VCaP (cell line): ENCODE results near the gene DAND5.
A peak's percentile ranks its signal among the peaks of the same experiment; 100 is the strongest.

ENCODE experiments used
- H3K27ac ChIP-seq: fragments of 450-650 bp; 2 replicates; pipeline ENCODE4 v1.5.1; 2017
- TF ChIP-seq, protein P1 (sequence below): fragments of 450-650 bp; conservative IDR thresholded peaks from 2 replicates; pipeline ENCODE4 v1.5.1; 2017; ENCODE audit warnings: mild to moderate bottlenecking, moderate library complexity

DAND5 gene

DNA sequence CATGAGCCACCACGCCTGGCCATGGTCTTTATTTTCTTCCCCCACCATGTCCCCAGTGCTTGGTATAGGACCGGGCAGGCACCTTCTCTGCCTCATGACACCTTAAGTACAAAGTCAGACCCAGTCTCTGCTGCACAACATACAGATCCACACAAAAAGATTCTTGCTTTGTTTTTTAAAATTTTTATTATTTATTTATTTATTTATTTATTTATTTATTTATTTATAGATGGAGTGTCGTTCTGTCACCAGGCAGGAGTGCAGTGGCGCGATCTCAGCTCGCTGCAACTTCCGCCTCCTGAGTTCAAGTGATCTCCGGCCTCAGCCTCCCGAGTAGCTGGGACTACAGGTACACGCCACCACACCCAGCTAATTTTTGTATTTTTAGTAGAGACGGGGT is 23.4 kb downstream of the DAND5 start:
- TF ChIP-seq, protein P1, sequence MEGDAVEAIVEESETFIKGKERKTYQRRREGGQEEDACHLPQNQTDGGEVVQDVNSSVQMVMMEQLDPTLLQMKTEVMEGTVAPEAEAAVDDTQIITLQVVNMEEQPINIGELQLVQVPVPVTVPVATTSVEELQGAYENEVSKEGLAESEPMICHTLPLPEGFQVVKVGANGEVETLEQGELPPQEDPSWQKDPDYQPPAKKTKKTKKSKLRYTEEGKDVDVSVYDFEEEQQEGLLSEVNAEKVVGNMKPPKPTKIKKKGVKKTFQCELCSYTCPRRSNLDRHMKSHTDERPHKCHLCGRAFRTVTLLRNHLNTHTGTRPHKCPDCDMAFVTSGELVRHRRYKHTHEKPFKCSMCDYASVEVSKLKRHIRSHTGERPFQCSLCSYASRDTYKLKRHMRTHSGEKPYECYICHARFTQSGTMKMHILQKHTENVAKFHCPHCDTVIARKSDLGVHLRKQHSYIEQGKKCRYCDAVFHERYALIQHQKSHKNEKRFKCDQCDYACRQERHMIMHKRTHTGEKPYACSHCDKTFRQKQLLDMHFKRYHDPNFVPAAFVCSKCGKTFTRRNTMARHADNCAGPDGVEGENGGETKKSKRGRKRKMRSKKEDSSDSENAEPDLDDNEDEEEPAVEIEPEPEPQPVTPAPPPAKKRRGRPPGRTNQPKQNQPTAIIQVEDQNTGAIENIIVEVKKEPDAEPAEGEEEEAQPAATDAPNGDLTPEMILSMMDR = no peak
- H3K27ac ChIP-seq = peak overlapping the region; percentile 72; the same call in 1 of the 2 replicates

DNA sequence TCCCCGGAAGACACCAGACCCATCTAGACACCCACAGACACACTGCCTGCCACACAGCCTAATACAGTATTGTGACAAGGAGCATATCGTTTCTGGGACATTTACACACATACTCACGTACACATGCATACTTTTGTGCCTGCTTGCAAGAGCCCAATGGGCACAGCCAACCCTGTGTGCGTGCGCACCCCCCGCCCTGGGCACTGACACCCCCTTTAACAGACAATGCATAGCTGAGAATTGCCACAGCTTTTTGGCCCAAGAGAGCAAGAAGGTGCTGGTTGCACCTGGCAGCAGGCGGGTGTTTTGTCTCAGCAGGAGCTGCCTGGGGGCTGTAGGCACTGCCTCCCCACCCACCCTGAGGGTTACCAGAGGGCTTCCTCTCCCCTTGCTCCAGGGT is 24.2 kb downstream of the DAND5 start:
- TF ChIP-seq, protein P1 = no peak
- H3K27ac ChIP-seq = peak overlapping the region; percentile 100

DNA sequence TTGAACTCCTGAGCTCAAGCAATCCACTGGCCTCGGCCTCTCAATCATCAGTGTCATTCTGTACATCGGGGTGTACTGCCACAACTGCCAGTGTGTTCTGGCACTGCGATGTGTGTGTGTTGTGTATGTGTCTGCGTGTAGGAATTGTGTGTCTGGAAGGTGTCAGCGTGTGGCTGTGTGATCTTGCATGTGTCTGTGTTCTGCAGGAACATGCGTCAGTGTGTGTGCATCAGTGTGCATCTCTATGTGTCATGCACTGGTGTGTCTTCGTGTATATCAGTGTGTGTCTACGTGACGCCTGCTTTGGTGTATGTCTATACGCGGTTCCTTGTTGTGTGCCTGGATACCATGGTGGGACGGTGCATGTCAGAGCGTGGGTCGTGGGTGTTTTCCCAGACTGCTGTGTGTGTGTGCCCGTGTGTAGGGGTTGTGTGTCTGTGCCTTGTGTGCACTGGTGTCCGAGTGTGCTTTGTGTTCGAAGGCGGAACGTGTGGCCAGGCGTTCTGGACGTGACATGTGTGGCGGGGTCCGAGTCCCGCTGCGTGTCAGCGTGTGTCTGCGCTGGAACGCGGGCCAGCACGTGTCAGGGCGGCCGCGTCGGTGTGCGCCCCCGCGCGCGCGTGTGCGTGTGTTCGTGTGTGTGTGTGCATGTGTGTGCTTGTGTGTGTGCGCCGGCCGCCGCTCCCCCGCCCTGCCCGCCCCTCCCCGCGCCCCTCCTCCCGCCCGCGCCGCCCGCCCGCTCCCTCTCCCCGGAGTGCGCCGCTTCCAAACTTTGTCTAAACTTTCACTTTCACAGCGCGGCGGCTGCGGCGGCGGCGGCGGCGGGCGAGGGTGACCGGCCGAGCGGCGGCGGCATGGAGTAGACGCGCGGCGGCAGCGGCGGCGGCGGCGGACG is 25.6 kb downstream of the DAND5 start, which contains the start of gene NFIX:
TSS of gene NFIX (plus strand) at position 775 of the 895 bp plus-strand sequence. CDS start 363 bp downstream, outside the sequence.
- H3K27ac ChIP-seq = peak within 1 kb of the TSS; percentile 100
- TF ChIP-seq, protein P1 = no peak

DNA sequence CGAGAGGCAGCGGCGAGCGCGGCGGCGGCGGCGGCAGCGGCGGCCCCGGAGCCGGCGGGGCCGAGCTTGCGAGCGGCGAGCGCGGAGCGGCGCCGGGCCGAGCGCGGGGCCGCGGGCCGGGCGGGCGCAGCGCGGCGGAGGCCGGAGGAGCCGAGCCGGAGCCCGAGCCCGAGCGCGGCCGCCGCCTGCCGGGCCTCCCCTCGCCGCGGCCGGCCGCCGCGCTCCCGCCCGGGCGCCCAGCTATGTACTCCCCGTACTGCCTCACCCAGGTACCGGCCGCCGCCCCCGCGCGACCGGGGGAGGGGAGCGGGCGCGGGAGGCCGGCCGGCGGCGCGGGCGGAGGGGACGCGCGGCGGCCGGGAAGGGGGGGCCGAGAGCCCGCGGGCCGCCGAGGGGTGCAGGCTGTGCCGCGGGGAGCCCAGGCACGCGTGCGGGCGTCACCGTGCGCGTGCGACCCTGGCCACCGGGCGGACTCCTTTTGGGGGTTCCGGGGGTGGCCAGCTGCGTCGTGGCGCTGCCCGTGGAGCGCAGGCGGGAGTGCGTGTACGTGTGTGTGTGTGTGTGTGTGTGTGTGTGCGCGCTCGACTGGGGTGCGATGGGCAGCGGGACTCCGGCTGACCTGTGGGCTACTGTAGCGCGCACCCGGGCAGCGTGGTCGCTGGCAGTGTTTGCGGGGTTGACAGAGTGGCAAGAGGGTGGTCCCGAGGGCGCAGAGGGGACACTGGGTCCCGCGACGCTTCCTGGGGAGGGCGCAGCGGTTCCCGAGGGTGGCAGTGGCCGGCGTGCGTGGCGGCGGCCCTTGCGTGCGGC is 26.4 kb downstream of the DAND5 start:
- TF ChIP-seq, protein P1 = no peak
- peak overlapping the region; percentile 100 for H3K27ac ChIP-seq

DNA sequence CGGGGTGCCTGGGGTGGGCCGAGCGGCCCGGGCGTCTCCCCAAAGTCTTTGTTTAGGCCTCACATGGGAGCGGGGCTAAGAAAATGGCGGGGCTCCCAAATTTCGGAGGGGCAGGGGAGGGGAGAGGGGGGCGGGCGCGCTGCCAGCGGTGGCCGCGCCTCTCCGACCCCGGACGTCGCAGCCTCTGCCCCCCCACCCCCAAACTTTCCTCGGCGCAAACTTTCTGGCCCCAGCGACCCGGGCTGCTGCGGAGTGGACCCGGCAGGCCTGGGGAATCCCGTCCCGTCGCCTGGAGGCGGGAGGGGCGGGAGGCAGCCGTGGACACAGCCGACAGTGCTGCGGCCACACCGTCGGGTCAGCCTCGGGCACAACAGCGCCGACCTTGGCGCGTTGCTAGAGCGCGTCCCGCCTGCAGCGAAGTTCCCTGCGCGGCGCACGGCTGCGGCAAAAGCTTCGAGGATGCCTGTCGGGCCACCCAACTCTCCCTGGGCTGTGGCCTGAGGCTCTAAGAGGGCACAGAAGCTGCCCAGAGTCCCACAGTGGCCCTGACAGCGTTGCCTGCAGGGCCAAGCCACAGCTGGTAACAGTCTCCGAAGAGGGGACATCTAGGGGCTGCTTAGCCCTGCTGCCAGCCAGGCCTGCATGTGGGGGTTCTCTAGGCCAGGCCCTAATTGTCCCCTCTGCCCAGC is 27.2 kb downstream of the DAND5 start:
- peak overlapping the region; percentile 100 for H3K27ac ChIP-seq
- TF ChIP-seq, protein P1 = peak; percentile 32

DNA sequence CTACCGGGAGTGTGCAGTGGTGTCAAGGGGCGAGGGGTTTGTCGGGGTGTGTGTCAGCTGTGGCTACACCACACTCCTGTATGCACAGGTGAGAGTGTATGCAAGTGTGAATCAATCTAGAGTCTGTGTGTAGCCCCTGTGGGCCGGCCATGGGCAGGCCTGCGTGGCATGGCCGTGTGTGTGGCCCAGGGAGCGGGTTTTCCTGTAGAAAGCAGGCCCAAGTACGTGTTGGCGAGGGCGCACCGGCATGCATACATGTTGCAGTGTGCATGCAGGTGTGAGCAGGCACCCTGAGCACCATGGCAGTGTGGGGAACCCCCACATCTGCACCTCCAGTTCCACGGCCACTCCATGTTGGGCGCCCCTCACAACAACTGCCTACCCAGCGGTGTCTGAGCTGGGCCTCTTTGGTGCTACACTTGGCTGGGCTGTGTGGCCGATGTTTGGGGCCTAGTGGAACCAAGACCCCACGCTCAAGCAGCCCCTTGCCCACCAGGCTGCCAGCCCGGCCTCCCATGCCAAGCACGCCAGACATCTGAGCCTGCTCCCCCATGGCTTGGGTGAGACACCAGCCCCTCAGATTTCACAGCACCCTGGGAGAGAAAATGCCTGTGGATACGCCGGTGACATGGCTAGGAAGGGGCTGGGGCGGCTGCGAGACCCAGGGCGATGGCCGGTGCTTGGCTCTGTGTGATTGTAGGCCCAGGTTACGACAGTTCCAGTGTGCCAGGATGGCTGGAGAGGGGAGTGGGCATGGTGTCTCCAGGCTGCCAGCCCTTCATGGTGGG is 28.0 kb downstream of the DAND5 start:
- TF ChIP-seq, protein P1 = no peak
- peak overlapping the region; percentile 100 for H3K27ac ChIP-seq
